ENCODE data around the gene CHST11.

DNA sequence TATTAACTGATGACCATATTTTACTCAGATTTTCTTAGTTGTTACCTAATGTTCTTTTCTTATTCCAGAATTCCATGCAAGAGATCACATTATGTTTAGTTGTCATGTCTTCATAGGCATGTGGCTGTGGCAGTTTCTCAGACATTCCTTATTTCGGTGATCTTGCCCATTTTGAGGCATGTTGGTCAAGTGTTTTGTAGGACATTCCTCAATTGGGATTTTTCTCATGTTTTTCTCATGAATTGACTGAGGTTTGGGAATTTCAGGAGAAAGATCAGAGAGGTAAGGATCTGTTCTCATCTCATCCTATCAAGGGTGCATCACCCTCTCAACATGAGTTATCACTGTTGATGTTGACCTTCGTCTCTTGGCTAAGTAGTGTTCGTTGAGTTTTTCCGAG is 81.3 kb downstream of the CHST11 start:
- TF ChIP-seq EZH2 (IDR thresholded peaks at IDR 0.05; ENCODE audit: borderline replicate concordance, low read depth, low read length, severe bottlenecking) (no peak), CTCF (IDR thresholded peaks at IDR 0.05; ENCODE audit: borderline replicate concordance, extremely low read depth, low read length, poor library complexity, severe bottlenecking) (no peak)

Data from DND-41 (cell line).